SK-N-MC (cell line): ENCODE measurements around the gene SERHL2.
"Not testable (repeated sequence)": the region's sequence is repeated elsewhere in the genome, so short reads cannot be mapped to it uniquely, and the experiment has no call there.

Experiments used
- EZH2 ChIP-seq: fragments of 200-600 bp; sonication (generic); IDR thresholded peaks from one replicate; pipeline ENCODE4 v1.6.1; 2017; ENCODE audit warnings: antibody characterized with exemption
- POLR2AphosphoS5 ChIP-seq: IDR thresholded peaks from 2 replicates; pipeline ENCODE4 v1.6.1; 2012; ENCODE audit warnings: mild to moderate bottlenecking, low read depth, low read length, borderline replicate concordance

GRCh38 chr22:42536634-42537033 is 17.1 kb upstream of the SERHL2 start:
- not testable (repeated sequence) for TF ChIP-seq EZH2, POLR2AphosphoS5
